ENCODE results near the gene RRAGC.

Gene RRAGC

DNA sequence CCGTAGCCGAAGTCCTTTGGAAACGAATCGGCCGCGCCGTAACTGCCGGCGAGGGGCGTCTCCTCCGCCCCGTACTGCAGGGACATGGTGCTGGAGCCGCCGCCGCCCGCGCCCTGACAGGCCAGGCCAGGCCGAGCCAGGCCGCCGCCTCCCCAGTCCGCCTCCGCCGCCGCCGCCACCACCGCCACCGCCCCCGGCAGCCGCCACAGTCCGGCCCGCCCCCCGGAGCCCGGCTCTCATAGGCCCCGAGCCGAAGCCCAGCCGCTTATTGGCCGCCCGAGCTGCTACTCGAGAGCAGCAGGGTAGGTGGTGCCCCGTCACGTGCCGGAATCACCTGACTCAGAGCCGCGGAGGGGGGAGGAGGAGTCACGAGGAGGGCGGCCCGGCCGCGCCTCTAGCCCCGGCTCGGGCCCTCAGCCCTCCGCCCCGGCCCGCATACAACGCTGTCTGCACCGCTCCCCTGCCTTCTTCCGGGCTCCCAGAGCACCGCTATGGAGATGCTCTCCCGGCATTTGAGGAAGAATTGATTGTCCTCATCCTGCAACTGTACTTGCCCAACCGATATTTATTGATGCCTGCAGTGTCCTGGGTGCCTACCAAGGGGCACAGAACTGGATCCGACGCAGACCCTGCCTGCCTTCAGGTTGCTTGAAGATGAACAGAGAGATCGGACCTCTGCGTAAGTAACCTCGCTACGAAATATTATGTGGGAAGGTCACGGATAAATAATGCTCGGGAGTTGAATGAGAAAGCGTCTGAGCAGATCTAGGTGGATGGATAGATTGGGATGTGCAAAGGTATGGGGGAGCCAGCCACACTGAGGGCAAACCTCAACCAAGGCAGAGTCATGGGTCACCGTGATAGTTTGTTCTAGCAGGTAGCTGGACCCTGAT is at the start of gene RRAGC:
Gene RRAGC, minus strand, starts transcription at position 212 of the 893 bp plus-strand sequence. Its CDS starts 126 bp downstream, at position 86.
- Histone ChIP-seq H3K27ac (peak within 1 kb of the TSS; percentile 93), H3K4me1 (ENCODE audit: control insufficient read depth in 1 of 2, insufficient read depth in 1 of 2, low read depth in 1 of 2, low read length in 1 of 2) (peaks cover 34 to 37% of the 10 kb centered on the region in 2 experiments), H3K27me3 (no peaks in the 10 kb centered on the region), H3K9me3 (no peaks in the 10 kb centered on the region), H3K4me3 (ENCODE audit: low read depth in 1 of 2, low read length in 1 of 2) (peak within 1 kb of the TSS; percentile 68 to 95), H3K36me3 (peaks cover 45% of the 10 kb centered on the region)
- TF ChIP-seq, protein P1, sequence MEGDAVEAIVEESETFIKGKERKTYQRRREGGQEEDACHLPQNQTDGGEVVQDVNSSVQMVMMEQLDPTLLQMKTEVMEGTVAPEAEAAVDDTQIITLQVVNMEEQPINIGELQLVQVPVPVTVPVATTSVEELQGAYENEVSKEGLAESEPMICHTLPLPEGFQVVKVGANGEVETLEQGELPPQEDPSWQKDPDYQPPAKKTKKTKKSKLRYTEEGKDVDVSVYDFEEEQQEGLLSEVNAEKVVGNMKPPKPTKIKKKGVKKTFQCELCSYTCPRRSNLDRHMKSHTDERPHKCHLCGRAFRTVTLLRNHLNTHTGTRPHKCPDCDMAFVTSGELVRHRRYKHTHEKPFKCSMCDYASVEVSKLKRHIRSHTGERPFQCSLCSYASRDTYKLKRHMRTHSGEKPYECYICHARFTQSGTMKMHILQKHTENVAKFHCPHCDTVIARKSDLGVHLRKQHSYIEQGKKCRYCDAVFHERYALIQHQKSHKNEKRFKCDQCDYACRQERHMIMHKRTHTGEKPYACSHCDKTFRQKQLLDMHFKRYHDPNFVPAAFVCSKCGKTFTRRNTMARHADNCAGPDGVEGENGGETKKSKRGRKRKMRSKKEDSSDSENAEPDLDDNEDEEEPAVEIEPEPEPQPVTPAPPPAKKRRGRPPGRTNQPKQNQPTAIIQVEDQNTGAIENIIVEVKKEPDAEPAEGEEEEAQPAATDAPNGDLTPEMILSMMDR (IDR thresholded peaks at IDR 0.05), result no peak

GRCh38 chr1:38908821-38909220 is 49.2 kb upstream of the RRAGC start:
- Histone ChIP-seq H3K36me3 (no peaks in the 10 kb centered on the region), H3K27ac (no peak overlapping the region), H3K27me3 (no peaks in the 10 kb centered on the region), H3K9me3 (no peaks in the 10 kb centered on the region), H3K4me3 (ENCODE audit: low read depth in 1 of 2, low read length in 1 of 2) (no peak overlapping the region), H3K4me1 (ENCODE audit: control insufficient read depth in 1 of 2, insufficient read depth in 1 of 2, low read depth in 1 of 2, low read length in 1 of 2) (no peaks in the 10 kb centered on the region)
- TF ChIP-seq, protein P1 (IDR thresholded peaks at IDR 0.05), result no peak

DNA sequence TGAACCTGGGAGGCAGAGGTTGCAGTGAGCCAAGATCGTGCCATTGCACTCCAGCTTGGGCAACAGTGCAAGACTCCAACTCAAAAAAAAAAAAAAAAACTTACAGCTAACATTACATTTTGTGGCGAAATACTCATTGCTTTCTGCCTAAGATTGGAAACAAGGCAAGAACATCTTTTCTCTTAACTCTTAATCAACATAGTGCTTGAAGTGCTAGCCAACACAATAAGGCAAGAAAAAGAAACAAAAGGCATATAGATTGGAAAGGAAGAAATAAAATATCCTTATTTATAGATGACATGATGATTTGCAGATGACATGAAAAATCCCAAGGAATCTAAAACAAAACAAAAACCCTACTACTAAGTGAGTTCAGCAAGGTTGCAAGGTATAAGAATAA is 46.4 kb upstream of the RRAGC start:
- Histone ChIP-seq H3K36me3 (no peaks in the 10 kb centered on the region), H3K4me3 (ENCODE audit: low read depth in 1 of 2, low read length in 1 of 2) (no peak overlapping the region), H3K4me1 (ENCODE audit: control insufficient read depth in 1 of 2, insufficient read depth in 1 of 2, low read depth in 1 of 2, low read length in 1 of 2) (no peaks in the 10 kb centered on the region), H3K27ac (no peak overlapping the region), H3K27me3 (no peaks in the 10 kb centered on the region), H3K9me3 (no peaks in the 10 kb centered on the region)
- TF ChIP-seq, protein P1 (IDR thresholded peaks at IDR 0.05), result no peak

GRCh38 chr1:38899560-38899959 is 40.0 kb upstream of the RRAGC start:
- TF ChIP-seq, protein P1 (IDR thresholded peaks at IDR 0.05), result no peak
- no peaks in the 10 kb centered on the region for H3K36me3 ChIP-seq
- H3K9me3 ChIP-seq, result no peaks in the 10 kb centered on the region
- H3K27ac ChIP-seq, result no peak overlapping the region
- H3K4me1 ChIP-seq (ENCODE audit: control insufficient read depth in 1 of 2, insufficient read depth in 1 of 2, low read depth in 1 of 2, low read length in 1 of 2), result no peaks in the 10 kb centered on the region
- H3K27me3 ChIP-seq, result no peaks in the 10 kb centered on the region
- H3K4me3 ChIP-seq (ENCODE audit: low read depth in 1 of 2, low read length in 1 of 2), result no peak overlapping the region

DNA sequence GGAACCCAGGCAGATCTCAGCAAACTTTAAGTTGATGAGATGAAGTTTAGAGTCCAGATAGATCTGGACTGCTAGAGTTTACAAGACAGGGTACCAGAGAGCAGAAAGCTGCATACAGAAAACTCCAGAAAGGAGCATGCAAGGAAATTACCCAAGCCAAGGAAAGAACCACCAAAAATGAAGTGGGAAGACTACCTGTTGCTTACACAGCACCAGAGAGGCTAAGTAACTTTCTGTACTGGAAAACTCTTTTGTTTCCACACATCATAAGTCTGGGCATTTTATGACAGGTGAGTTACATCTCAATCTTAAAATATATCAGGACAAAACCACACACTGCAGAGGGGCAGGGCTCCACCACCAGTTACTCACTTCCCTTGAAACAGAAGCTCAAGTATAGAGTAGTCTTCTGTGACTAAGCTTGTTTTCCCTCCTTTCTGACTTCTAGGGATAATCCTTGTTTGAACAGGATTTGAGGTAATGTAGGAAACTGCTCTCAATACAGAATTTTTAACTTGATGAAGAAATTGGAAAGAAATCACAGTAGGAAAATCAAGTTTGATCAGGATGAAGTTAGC is 39.2 kb upstream of the RRAGC start:
- H3K27ac ChIP-seq, result no peak overlapping the region
- TF ChIP-seq, protein P1 (IDR thresholded peaks at IDR 0.05), result no peak

More for the DNA sequence above, 39.2 kb upstream of the RRAGC start:
- no peaks in the 10 kb centered on the region for H3K4me1 ChIP-seq (ENCODE audit: control insufficient read depth in 1 of 2, insufficient read depth in 1 of 2, low read depth in 1 of 2, low read length in 1 of 2)
- no peak overlapping the region for H3K4me3 ChIP-seq (ENCODE audit: low read depth in 1 of 2, low read length in 1 of 2)
- H3K36me3 ChIP-seq, result no peaks in the 10 kb centered on the region
- no peaks in the 10 kb centered on the region for H3K9me3 ChIP-seq
- no peaks in the 10 kb centered on the region for H3K27me3 ChIP-seq
